GM18858 (cell line): ENCODE results near the gene SRSF9.

Source experiments
- ATAC-seq: cut with Tn5 transposase; IDR thresholded peaks from one replicate; pipeline ENCODE4 v1.9.1; 2021; ENCODE audit not compliant: unreplicated experiment

Gene SRSF9

GRCh38 chr12:120413901-120414695, 55.5 kb downstream of the SRSF9 start:
- no peak for ATAC-seq

GRCh38 chr12:120412421-120412820, 57.1 kb downstream of the SRSF9 start:
- ATAC-seq: no peak
